Mesenchymal stem cell (in vitro differentiated cells and primary cell): ENCODE data around the gene RSRC2.
"Not testable (repeated sequence)": the region's sequence is repeated elsewhere in the genome, so short reads cannot be mapped to it uniquely, and the experiment has no call there.

Experiments
- DNase-seq: peaks from one replicate; pipeline ENCODE4 v3.0.0-alpha.2; 2013
- H2AFZ ChIP-seq: one replicate; pipeline ENCODE4 v1.6.1; 2013; ENCODE audit warnings: low read depth, mild to moderate bottlenecking, control low read depth, inconsistent platforms, low read length, moderate library complexity
- H2AK5ac ChIP-seq: 2 replicates; pipeline ENCODE4 v1.6.1; 2013; ENCODE audit warnings: low read length, moderate library complexity, mild to moderate bottlenecking, inconsistent platforms; ENCODE audit not compliant: severe bottlenecking
- H2BK120ac ChIP-seq: one replicate; pipeline ENCODE4 v1.6.1; 2013; ENCODE audit warnings: low read depth, mild to moderate bottlenecking, inconsistent platforms, low read length, moderate library complexity
- H2BK12ac ChIP-seq, 2 experiments: one replicate each; pipeline ENCODE4 v1.6.1; 2013; ENCODE audit warnings: inconsistent platforms in 2 of 2, low read length in 2 of 2, mild to moderate bottlenecking in 2 of 2, moderate library complexity in 2 of 2, control low read depth in 1 of 2
- H2BK15ac ChIP-seq: one replicate; pipeline ENCODE4 v1.6.1; 2013; ENCODE audit warnings: mild to moderate bottlenecking, low read depth, inconsistent platforms; ENCODE audit not compliant: poor library complexity, severe bottlenecking
- H2BK5ac ChIP-seq: 2 replicates; pipeline ENCODE4 v1.6.1; 2013; ENCODE audit warnings: low read depth, mild to moderate bottlenecking, low read length, control low read depth, inconsistent platforms; ENCODE audit not compliant: poor library complexity, severe bottlenecking
- H3K14ac ChIP-seq, 2 experiments: one replicate each; pipeline ENCODE4 v1.6.1; 2013; ENCODE audit warnings: inconsistent platforms in 2 of 2, low read length in 2 of 2, control low read depth in 1 of 2, mild to moderate bottlenecking in 1 of 2, moderate library complexity in 1 of 2
- H3K18ac ChIP-seq, 2 experiments: one replicate each; pipeline ENCODE4 v1.6.1; 2013; ENCODE audit warnings: inconsistent platforms in 2 of 2, low read length in 2 of 2, control low read depth in 1 of 2, low read depth in 1 of 2, mild to moderate bottlenecking in 1 of 2
- H3K23ac ChIP-seq, 2 experiments: one replicate each; pipeline ENCODE4 v1.6.1; 2013; ENCODE audit warnings: inconsistent platforms in 2 of 2, low read length in 2 of 2, mild to moderate bottlenecking in 2 of 2, moderate library complexity in 2 of 2, control low read depth in 1 of 2
- H3K27ac ChIP-seq: 2 replicates; pipeline ENCODE4 v1.5.1; 2013; ENCODE audit warnings: mild to moderate bottlenecking, moderate library complexity, low read length, control low read depth, inconsistent platforms; ENCODE audit not compliant: poor library complexity, severe bottlenecking
- H3K27me3 ChIP-seq, 2 experiments: 2 replicates each; pipeline versions ENCODE4 v1.6.1 to v1.7.0; 2013; ENCODE audit warnings: low read length in 2 of 2, mild to moderate bottlenecking in 2 of 2, moderate library complexity in 2 of 2, control low read depth in 1 of 2, inconsistent platforms in 1 of 2; ENCODE audit not compliant: control insufficient read depth in 1 of 2, insufficient read depth in 1 of 2
- H3K36me3 ChIP-seq, 2 experiments: 2 replicates each; pipeline versions ENCODE4 v1.6.1 to v1.7.0; 2013; ENCODE audit warnings: low read length in 2 of 2, control low read depth in 1 of 2, inconsistent platforms in 1 of 2, low read depth in 1 of 2, mild to moderate bottlenecking in 1 of 2; ENCODE audit not compliant: insufficient read depth in 2 of 2, control insufficient read depth in 1 of 2
- H3K4ac ChIP-seq, 2 experiments: one replicate each; pipeline ENCODE4 v1.6.1; 2013; ENCODE audit warnings: inconsistent platforms in 2 of 2, low read length in 2 of 2, mild to moderate bottlenecking in 2 of 2, moderate library complexity in 2 of 2, control low read depth in 1 of 2, low read depth in 1 of 2
- H3K4me1 ChIP-seq: 2 replicates; pipeline ENCODE4 v1.6.1; 2013; ENCODE audit warnings: low read depth, low read length, control low read depth; ENCODE audit not compliant: control insufficient read depth, insufficient read depth
- H3K4me2 ChIP-seq: 2 replicates; pipeline ENCODE4 v1.6.1; 2013; ENCODE audit warnings: low read length, mild to moderate bottlenecking, inconsistent platforms; ENCODE audit not compliant: poor library complexity, severe bottlenecking
- H3K4me3 ChIP-seq, 2 experiments: 2 replicates each; pipeline versions ENCODE4 v1.5.1 to v1.7.0; 2013; ENCODE audit warnings: low read length in 2 of 2, mild to moderate bottlenecking in 2 of 2, control low read depth in 1 of 2, low read depth in 1 of 2; ENCODE audit not compliant: insufficient read depth in 1 of 2
- H3K79me1 ChIP-seq: replicated peaks from 2 replicates; pipeline ENCODE4 v1.6.1; 2013; ENCODE audit warnings: mild to moderate bottlenecking, control low read depth, low read length, inconsistent platforms; ENCODE audit not compliant: poor library complexity, severe bottlenecking
- H3K9ac ChIP-seq: 2 replicates; pipeline ENCODE4 v1.7.0; 2013; ENCODE audit warnings: mild to moderate bottlenecking, low read length, moderate library complexity
- H3K9me3 ChIP-seq: 2 replicates; pipeline ENCODE4 v1.7.0; 2013; ENCODE audit warnings: mild to moderate bottlenecking, low read length; ENCODE audit not compliant: control insufficient read depth
- H4K8ac ChIP-seq: one replicate; pipeline ENCODE4 v1.6.1; 2013; ENCODE audit warnings: inconsistent platforms, mild to moderate bottlenecking, low read length, moderate library complexity
- H4K91ac ChIP-seq: one replicate; pipeline ENCODE4 v1.6.1; 2013; ENCODE audit warnings: mild to moderate bottlenecking, low read length, inconsistent platforms
- WGBS: methylation state at CpG from one replicate; pipeline ENCODE4 v1.1.7; 2013; ENCODE audit warnings: mixed read lengths; 5-methylcytosine and 5-hydroxymethylcytosine counted together

The RSRC2 gene

GRCh38 chr12:122487807-122488206, 38.9 kb downstream of the RSRC2 start:
- H2BK12ac ChIP-seq, H2BK5ac ChIP-seq, H3K9ac ChIP-seq, H2BK15ac ChIP-seq, H2BK120ac ChIP-seq, H3K4ac ChIP-seq, H3K27me3 ChIP-seq, H3K4me2 ChIP-seq, DNase-seq, H2AK5ac ChIP-seq, H3K9me3 ChIP-seq, H3K27ac ChIP-seq, H3K4me3 ChIP-seq, H3K14ac ChIP-seq, H4K91ac ChIP-seq, H2AFZ ChIP-seq, H4K8ac ChIP-seq, H3K18ac ChIP-seq, H3K23ac ChIP-seq, H3K4me1 ChIP-seq: not testable (repeated sequence)
- H3K36me3 ChIP-seq, result peaks cover 24 to 89% of the 10 kb centered on the region in 2 experiments
- peaks cover 17% of the 10 kb centered on the region for H3K79me1 ChIP-seq
- over 99% methylated on average over 3 of the region's 3 CpGs for WGBS

DNA sequence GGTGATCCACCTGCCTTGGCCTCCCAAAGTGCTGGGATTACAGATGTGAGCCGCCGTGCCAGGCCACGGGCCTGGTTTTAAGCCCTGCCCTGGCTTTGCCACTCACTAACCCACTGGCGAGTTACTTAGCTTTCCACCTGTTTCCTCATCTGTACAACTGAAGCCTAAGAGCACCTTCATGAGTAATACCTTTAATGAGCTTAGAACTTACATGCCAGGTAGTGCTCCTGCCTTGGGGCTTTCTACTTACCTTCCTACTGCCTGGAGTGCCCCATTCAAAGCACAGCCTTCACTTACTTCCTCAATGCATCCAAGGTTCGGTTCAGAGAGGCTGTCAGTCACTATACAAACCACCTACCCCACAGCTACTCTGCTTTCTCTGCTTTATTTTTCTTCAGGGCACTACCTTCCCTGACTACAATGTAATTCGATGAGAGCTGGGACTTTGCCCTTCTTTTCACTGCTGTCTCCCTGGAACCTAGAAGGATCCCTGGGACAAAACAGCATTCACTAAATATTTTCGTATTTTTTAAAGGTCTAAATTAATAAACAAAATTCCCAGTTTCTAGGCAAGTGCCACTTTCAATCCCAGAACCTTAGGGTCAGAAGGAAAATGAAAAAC, 39.8 kb downstream of the RSRC2 start:
- no peak overlapping the region for H3K27ac ChIP-seq
- H4K8ac ChIP-seq, result no peak overlapping the region
- no peak overlapping the region for H2BK12ac ChIP-seq
- H2BK5ac ChIP-seq, result no peak overlapping the region
- no peak overlapping the region for H2AFZ ChIP-seq
- H3K18ac ChIP-seq, result no peak overlapping the region
- no peaks in the 10 kb centered on the region for H3K27me3 ChIP-seq
- H3K4me1 ChIP-seq, result peaks cover 2% of the 10 kb centered on the region
- peaks cover 20 to 89% of the 10 kb centered on the region in 2 experiments for H3K36me3 ChIP-seq
- no peak for DNase-seq
- no peak overlapping the region for H3K4me3 ChIP-seq
- no peaks in the 10 kb centered on the region for H3K9me3 ChIP-seq
- H2AK5ac ChIP-seq, result no peak overlapping the region
- no peak overlapping the region for H3K4me2 ChIP-seq
- H2BK15ac ChIP-seq, result no peak overlapping the region
- no peak overlapping the region for H3K9ac ChIP-seq
- 98% methylated on average over 7 of the region's 7 CpGs for WGBS
- no peak overlapping the region for H3K4ac ChIP-seq
- H3K23ac ChIP-seq, result no peak overlapping the region
- H2BK120ac ChIP-seq, result no peak overlapping the region
- no peak overlapping the region for H4K91ac ChIP-seq
- H3K79me1 ChIP-seq, result peaks cover 14% of the 10 kb centered on the region
- H3K14ac ChIP-seq, result no peak overlapping the region

GRCh38 chr12:122486360-122486759, 40.4 kb downstream of the RSRC2 start:
- not testable (repeated sequence) for H3K23ac ChIP-seq, H3K18ac ChIP-seq, H4K91ac ChIP-seq, H3K4ac ChIP-seq, H3K27me3 ChIP-seq, H2AK5ac ChIP-seq, H2BK5ac ChIP-seq, H2BK12ac ChIP-seq, H3K9ac ChIP-seq, H3K4me1 ChIP-seq, H2BK120ac ChIP-seq, H2AFZ ChIP-seq, H3K4me2 ChIP-seq, H3K27ac ChIP-seq, H3K4me3 ChIP-seq, DNase-seq, H2BK15ac ChIP-seq, H3K14ac ChIP-seq, H3K9me3 ChIP-seq, H4K8ac ChIP-seq
- 90% methylated on average over 3 of the region's 6 CpGs for WGBS
- peaks cover 11% of the 10 kb centered on the region for H3K79me1 ChIP-seq
- peaks cover 15 to 91% of the 10 kb centered on the region in 2 experiments for H3K36me3 ChIP-seq

DNA sequence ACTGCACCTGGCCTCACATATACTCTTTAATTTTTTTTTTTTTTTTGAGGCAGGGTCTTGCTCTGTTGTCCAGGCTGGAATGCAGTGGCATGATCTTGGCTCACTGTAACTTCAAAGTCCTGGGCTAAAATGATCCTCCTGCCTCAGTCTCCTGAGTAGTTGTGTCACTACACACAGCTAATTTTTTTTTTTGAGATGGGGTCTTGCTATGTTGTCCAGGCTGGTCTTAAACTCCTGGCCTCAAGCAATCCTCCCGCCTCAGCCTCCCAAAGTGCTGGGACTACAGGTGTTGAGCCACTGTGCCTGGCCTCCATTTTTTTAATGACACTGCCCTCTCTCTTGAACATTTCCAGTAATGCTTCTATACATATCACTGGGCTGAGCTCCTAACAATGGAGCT, 42.4 kb downstream of the RSRC2 start:
- H2BK120ac ChIP-seq, H3K4ac ChIP-seq, H3K27me3 ChIP-seq, H4K8ac ChIP-seq, H3K9ac ChIP-seq, H3K18ac ChIP-seq, H2AK5ac ChIP-seq, H4K91ac ChIP-seq, H2BK15ac ChIP-seq, H2BK5ac ChIP-seq, H3K4me1 ChIP-seq, H2AFZ ChIP-seq, DNase-seq, H3K27ac ChIP-seq, H3K4me3 ChIP-seq, H3K23ac ChIP-seq, H3K14ac ChIP-seq, H3K4me2 ChIP-seq, H2BK12ac ChIP-seq, H3K9me3 ChIP-seq: not testable (repeated sequence)
- peaks cover 14% of the 10 kb centered on the region for H3K79me1 ChIP-seq
- H3K36me3 ChIP-seq, result peaks cover 20 to 92% of the 10 kb centered on the region in 2 experiments
- WGBS, result 95% methylated on average over 1 of the region's 1 CpG
